ENCODE measurements around the gene MPRIP.

DNA sequence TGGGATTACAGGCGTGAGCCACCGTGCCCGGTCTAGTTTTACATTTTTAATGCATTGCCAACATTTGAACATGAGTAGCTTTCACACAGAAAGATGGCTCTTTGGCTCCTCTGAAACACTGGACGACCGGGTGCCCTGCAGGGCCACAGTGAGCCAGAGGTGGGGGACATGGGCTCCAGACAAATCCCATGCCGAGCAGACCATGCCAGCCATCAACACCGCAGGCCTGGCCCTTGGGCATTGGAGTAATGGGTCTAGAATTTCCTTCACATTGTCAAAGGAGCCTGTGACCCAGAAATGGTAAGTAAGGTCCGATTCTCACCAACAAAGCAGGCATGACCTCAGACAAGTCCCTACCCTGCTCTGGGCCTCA is 21.4 kb upstream of the MPRIP start:
- no peak for TF ChIP-seq POLR2A (IDR thresholded peaks at IDR 0.05)
- TF ChIP-seq, protein P1, sequence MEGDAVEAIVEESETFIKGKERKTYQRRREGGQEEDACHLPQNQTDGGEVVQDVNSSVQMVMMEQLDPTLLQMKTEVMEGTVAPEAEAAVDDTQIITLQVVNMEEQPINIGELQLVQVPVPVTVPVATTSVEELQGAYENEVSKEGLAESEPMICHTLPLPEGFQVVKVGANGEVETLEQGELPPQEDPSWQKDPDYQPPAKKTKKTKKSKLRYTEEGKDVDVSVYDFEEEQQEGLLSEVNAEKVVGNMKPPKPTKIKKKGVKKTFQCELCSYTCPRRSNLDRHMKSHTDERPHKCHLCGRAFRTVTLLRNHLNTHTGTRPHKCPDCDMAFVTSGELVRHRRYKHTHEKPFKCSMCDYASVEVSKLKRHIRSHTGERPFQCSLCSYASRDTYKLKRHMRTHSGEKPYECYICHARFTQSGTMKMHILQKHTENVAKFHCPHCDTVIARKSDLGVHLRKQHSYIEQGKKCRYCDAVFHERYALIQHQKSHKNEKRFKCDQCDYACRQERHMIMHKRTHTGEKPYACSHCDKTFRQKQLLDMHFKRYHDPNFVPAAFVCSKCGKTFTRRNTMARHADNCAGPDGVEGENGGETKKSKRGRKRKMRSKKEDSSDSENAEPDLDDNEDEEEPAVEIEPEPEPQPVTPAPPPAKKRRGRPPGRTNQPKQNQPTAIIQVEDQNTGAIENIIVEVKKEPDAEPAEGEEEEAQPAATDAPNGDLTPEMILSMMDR (IDR thresholded peaks at IDR 0.05), result no peak

Data from esophagus squamous epithelium (tissue), 4 donors.